ENCODE results near the gene ATP10B. TPM values are rescaled to one million over a fixed set of nuclear protein-coding genes. Genes with fewer than 3 reads are reported as not detected.

The ATP10B gene
- total and polyA plus RNA-seq, 8 donors, result 0.76 to 20.4 (median 4.6) TPM

DNA sequence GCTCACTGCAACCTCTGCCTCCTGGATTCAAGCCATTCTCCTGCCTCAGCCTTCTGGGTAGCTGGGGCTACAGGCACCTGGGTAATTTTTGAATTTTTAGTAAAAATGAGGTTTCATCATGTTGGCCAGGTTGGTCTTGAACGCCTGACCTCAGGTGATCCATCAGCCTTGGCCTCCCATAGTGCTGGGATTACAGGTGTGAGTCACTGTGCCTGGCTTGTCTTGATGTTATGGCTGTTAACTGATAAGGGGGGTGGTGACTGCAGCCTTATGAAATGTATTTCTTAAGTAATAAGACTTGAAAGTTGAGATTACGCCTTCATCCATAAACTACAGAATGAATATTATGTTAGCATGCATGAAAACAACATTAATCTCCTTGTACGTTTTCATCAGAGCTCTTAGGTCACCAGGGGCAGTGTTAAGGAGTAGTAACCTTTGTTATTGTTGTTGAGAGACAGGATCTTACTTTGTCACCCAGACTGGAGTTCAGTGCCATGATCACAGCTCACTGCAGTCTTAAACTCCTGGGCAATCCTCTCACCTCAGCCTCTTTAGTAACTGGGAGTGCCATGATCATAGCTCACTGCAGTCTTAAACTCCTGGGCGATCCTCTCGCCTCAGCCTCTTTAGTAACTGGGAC, 148.3 kb downstream of the ATP10B start:
- TF ChIP-seq, protein P1, sequence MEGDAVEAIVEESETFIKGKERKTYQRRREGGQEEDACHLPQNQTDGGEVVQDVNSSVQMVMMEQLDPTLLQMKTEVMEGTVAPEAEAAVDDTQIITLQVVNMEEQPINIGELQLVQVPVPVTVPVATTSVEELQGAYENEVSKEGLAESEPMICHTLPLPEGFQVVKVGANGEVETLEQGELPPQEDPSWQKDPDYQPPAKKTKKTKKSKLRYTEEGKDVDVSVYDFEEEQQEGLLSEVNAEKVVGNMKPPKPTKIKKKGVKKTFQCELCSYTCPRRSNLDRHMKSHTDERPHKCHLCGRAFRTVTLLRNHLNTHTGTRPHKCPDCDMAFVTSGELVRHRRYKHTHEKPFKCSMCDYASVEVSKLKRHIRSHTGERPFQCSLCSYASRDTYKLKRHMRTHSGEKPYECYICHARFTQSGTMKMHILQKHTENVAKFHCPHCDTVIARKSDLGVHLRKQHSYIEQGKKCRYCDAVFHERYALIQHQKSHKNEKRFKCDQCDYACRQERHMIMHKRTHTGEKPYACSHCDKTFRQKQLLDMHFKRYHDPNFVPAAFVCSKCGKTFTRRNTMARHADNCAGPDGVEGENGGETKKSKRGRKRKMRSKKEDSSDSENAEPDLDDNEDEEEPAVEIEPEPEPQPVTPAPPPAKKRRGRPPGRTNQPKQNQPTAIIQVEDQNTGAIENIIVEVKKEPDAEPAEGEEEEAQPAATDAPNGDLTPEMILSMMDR (IDR thresholded peaks at IDR 0.05), result no peak
- H3K4me3 ChIP-seq, result no peak overlapping the region
- no peaks in the 10 kb centered on the region for H3K27me3 ChIP-seq
- H3K9me3 ChIP-seq, result no peaks in the 10 kb centered on the region
- no peaks in the 10 kb centered on the region for H3K36me3 ChIP-seq
- DNase-seq, result no peak
- FAIRE-seq, result no peak
- WGBS, 2 donors, result 81 to 89% methylated on average over 5 of the region's 5 CpGs
- no peaks in the 10 kb centered on the region for H3K4me1 ChIP-seq
- intact Hi-C loops (cut with DNase I), result no loop called here
- no peak overlapping the region for H3K27ac ChIP-seq
- ATAC-seq, result no peak

DNA sequence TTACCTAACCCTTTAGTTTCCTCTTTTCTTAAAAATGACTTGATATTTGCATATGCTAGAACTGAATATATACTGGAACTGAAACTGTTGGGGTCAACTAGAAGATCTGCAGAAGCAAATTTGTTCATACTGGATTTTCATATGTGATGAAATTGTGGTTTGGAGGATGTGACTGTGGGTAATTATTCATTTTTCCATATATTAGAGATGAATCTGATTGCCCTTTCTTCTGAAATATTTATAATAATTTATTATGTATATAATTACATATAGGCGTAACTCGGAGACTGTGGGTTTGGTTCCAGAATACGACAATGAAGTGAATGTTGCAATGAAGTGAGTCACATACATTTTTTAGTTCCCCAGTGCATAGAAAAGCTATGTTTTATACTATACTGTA, 149.1 kb downstream of the ATP10B start:
- intact Hi-C loops (cut with DNase I), result no loop called here
- H3K36me3 ChIP-seq, result no peaks in the 10 kb centered on the region
- no peaks in the 10 kb centered on the region for H3K27me3 ChIP-seq
- no peak overlapping the region for H3K4me3 ChIP-seq
- H3K9me3 ChIP-seq, result no peaks in the 10 kb centered on the region
- ATAC-seq (no peak), DNase-seq (no peak), FAIRE-seq (no peak)
- no peaks in the 10 kb centered on the region for H3K4me1 ChIP-seq
- 81 to 93% methylated on average over 3 of the region's 3 CpGs for WGBS, 2 donors
- no peak overlapping the region for H3K27ac ChIP-seq
- TF ChIP-seq, protein P1 (IDR thresholded peaks at IDR 0.05), result no peak

DNA sequence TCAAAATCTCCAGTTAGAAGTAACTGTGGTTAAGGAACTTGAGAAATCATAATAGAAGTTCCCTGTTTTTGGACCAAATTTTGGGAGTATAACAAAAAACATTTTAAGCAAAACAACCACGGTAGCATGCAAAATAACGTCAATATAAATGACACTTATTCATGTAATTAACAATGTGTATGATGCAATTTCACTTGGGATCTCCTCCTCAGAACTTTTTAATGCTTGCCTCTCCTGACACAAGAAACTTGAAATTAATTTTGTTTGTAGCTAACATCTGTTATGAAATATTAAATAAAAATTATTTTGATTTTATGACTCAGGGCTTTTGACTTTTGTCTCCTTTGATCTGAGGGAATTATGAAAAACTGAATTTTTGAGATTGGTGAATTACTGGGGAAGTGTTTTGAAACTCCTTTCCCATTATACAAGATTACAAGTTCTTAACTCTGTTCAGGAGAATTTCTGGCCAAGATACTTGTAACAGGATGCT, 149.7 kb downstream of the ATP10B start:
- intact Hi-C loops (cut with DNase I), result no loop called here
- TF ChIP-seq, protein P1 (IDR thresholded peaks at IDR 0.05), result no peak
- no peaks in the 10 kb centered on the region for H3K36me3 ChIP-seq
- FAIRE-seq (no peak), ATAC-seq (no peak), DNase-seq (no peak)
- H3K27ac ChIP-seq, result no peak overlapping the region
- no peak overlapping the region for H3K4me3 ChIP-seq
- H3K27me3 ChIP-seq, result no peaks in the 10 kb centered on the region
- 62 to 75% methylated on average over 2 of the region's 2 CpGs for WGBS, 2 donors
- no peaks in the 10 kb centered on the region for H3K9me3 ChIP-seq
- no peaks in the 10 kb centered on the region for H3K4me1 ChIP-seq

DNA sequence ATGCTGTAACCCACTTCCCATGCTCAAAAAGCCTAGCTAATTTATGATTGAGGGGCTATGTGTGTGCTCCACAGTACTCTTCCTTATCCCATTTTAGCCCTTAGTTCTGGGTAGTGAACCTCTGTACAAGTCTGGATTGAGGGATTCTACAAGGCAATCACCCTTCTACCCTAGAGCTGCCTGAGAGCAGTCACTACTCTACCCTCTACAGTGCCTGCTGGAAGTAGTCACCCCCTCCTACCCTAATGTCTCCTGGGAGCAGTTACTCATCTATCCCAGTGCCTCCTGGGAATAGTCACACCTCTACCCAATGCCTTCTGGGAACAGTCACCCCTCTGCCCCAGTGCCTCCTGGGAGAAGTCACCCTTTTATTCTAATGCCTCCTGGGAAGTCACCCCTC, 150.6 kb downstream of the ATP10B start:
- no peak for FAIRE-seq

DNA sequence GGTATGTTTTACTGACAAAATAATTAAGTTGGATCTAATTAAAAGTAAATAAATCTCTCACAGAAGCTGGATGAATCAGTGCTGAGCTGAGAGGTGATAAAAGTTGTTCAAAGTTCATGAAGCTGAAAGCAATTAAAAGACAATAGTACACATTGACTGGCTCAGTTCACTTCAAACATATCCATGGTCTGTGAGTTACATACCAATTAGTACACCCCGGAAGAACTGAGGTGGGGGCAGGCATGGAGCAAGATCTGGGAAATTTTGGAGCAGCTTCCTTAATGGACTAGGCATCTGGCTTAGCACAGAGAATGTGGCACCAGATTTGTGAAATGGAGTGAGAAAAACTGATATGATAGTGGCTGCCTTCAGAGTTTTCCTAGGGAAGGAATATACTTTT, 152.7 kb downstream of the ATP10B start:
- Histone ChIP-seq H3K9me3 (no peaks in the 10 kb centered on the region), H3K36me3 (no peaks in the 10 kb centered on the region), H3K27me3 (no peaks in the 10 kb centered on the region), H3K27ac (no peak overlapping the region), H3K4me1 (peaks cover 0 to 2% (median 0%) of the 10 kb centered on the region in 3 donors), H3K4me3 (no peak overlapping the region)
- FAIRE-seq (peak; percentile 5), DNase-seq (no peak), ATAC-seq (peak in 3 of 4 donors; percentile 38 to 61 (median 40))
- TF ChIP-seq, protein P1 (IDR thresholded peaks at IDR 0.05), result no peak
- intact Hi-C loops (cut with DNase I), result no loop called here
- 9% methylated on average over 1 of the region's 1 CpG for WGBS, 2 donors

More for the DNA sequence above, 150.6 kb downstream of the ATP10B start:
- no peaks in the 10 kb centered on the region for H3K36me3 ChIP-seq
- no peaks in the 10 kb centered on the region for H3K9me3 ChIP-seq
- TF ChIP-seq, protein P1 (IDR thresholded peaks at IDR 0.05), result no peak
- intact Hi-C loops (cut with DNase I), result no loop called here
- no peak for DNase-seq
- no peaks in the 10 kb centered on the region for H3K27me3 ChIP-seq
- H3K4me3 ChIP-seq, result no peak overlapping the region
- no peaks in the 10 kb centered on the region for H3K4me1 ChIP-seq
- H3K27ac ChIP-seq, result no peak overlapping the region
- ATAC-seq, result no peak

All from pancreas (tissue), 10 donors.